Fibroblast of lung (primary cell): ENCODE measurements around the gene COX5B.
A peak's percentile ranks its signal among the peaks of the same experiment; 100 is the strongest.

Experiments used
- CTCF ChIP-seq, 2 donors: IDR thresholded peaks in 1 of 2; conservative IDR thresholded peaks in 1 of 2; 1 replicate in 1 of 2; 2 replicates in 1 of 2; pipeline ENCODE4 v1.5.1; 2011 to 2012; ENCODE audit warnings: low read length in 2 of 2, control low read depth in 1 of 2, inconsistent platforms in 1 of 2, low read depth in 1 of 2, mild to moderate bottlenecking in 1 of 2
- EZH2 ChIP-seq: IDR thresholded peaks from 2 replicates; pipeline ENCODE4 v1.5.1; 2012; ENCODE audit warnings: low read length, control low read depth, mild to moderate bottlenecking; ENCODE audit errors: missing control alignments

- TF ChIP-seq CTCF (conservative IDR thresholded peaks at IDR 0.05 in 1 of 2, IDR thresholded peaks at IDR 0.05 in 1 of 2; ENCODE audit: low read depth in 1 of 2, low read length in 2 of 2): peak; percentile 93 to 94
- TF ChIP-seq EZH2: no peak
These were observed 51.7 kb downstream of the COX5B start for GRCh38 chr2:97697252-97698235.
